Astrocyte (in vitro differentiated cells and primary cell): Measurements from ENCODE around the gene CPA4.

Experiments
- EZH2 ChIP-seq: IDR thresholded peaks from 2 replicates; pipeline ENCODE4 v1.6.1; 2012; ENCODE audit warnings: mild to moderate bottlenecking, low read length, inconsistent platforms; ENCODE audit not compliant: insufficient read depth
- TF ChIP-seq, protein P1 (sequence below): IDR thresholded peaks from 2 replicates; pipeline ENCODE4 v1.5.1; 2011; ENCODE audit warnings: low read depth, mild to moderate bottlenecking, inconsistent platforms, low read length, moderate library complexity; ENCODE audit not compliant: insufficient read depth

- TF ChIP-seq, protein P1, sequence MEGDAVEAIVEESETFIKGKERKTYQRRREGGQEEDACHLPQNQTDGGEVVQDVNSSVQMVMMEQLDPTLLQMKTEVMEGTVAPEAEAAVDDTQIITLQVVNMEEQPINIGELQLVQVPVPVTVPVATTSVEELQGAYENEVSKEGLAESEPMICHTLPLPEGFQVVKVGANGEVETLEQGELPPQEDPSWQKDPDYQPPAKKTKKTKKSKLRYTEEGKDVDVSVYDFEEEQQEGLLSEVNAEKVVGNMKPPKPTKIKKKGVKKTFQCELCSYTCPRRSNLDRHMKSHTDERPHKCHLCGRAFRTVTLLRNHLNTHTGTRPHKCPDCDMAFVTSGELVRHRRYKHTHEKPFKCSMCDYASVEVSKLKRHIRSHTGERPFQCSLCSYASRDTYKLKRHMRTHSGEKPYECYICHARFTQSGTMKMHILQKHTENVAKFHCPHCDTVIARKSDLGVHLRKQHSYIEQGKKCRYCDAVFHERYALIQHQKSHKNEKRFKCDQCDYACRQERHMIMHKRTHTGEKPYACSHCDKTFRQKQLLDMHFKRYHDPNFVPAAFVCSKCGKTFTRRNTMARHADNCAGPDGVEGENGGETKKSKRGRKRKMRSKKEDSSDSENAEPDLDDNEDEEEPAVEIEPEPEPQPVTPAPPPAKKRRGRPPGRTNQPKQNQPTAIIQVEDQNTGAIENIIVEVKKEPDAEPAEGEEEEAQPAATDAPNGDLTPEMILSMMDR = no peak
- no peak for TF ChIP-seq EZH2
These were observed 40.9 kb downstream of the CPA4 start for GRCh38 chr7:130333832-130334231.
